ENCODE measurements around the gene ARHGAP26.

Gene ARHGAP26

GRCh38 chr5:142772446-142773293, 2.5 kb downstream of the ARHGAP26 start:
- H3K27ac ChIP-seq (ENCODE audit: low read length, poor library complexity, severe bottlenecking), result no peak overlapping the region
- 94% methylated on average over 2 of the region's 6 CpGs for WGBS

GRCh38 chr5:142777099-142777498, 6.9 kb downstream of the ARHGAP26 start:
- no peak overlapping the region for H3K27ac ChIP-seq (ENCODE audit: low read length, poor library complexity, severe bottlenecking)
- no peak overlapping the region for H2BK120ac ChIP-seq (ENCODE audit: low read depth, low read length)
- H3K9ac ChIP-seq (ENCODE audit: low read length), result no peak overlapping the region
- no peak overlapping the region for H4K8ac ChIP-seq (ENCODE audit: low read length)
- no peak overlapping the region for H2BK12ac ChIP-seq (ENCODE audit: low read length in 2 of 2)
- no peak overlapping the region for H2AFZ ChIP-seq (ENCODE audit: low read depth, low read length)
- H3K4me1 ChIP-seq (ENCODE audit: control insufficient read depth, insufficient read depth, low read depth, low read length), result peaks cover 10% of the 10 kb centered on the region
- no peaks in the 10 kb centered on the region for H3K36me3 ChIP-seq (ENCODE audit: control insufficient read depth in 1 of 2, insufficient read depth in 2 of 2, low read depth in 1 of 2, low read length in 2 of 2)
- 93% methylated on average over 2 of the region's 2 CpGs for WGBS
- H3K4me3 ChIP-seq (ENCODE audit: insufficient read depth in 1 of 2, low read depth in 1 of 2, low read length in 2 of 2), result no peak overlapping the region
- H4K91ac ChIP-seq (ENCODE audit: low read length), result no peak overlapping the region
- H2BK15ac ChIP-seq (ENCODE audit: low read depth, poor library complexity, severe bottlenecking), result no peak overlapping the region
- no peak for DNase-seq
- H2BK5ac ChIP-seq (ENCODE audit: low read depth, low read length, poor library complexity, severe bottlenecking), result no peak overlapping the region
- H2AK5ac ChIP-seq (ENCODE audit: low read length, severe bottlenecking), result no peak overlapping the region
- no peaks in the 10 kb centered on the region for H3K27me3 ChIP-seq (ENCODE audit: control insufficient read depth in 1 of 2, insufficient read depth in 1 of 2, low read length in 2 of 2)
- no peak overlapping the region for H3K23ac ChIP-seq (ENCODE audit: low read length in 2 of 2)
- no peak overlapping the region for H3K18ac ChIP-seq (ENCODE audit: low read depth in 1 of 2, low read length in 2 of 2)
- no peak overlapping the region for H3K14ac ChIP-seq (ENCODE audit: low read length in 2 of 2)
- no peak overlapping the region for H3K4me2 ChIP-seq (ENCODE audit: low read length, poor library complexity, severe bottlenecking)
- H3K79me1 ChIP-seq (replicated peaks; ENCODE audit: low read length, poor library complexity, severe bottlenecking), result peaks cover 33% of the 10 kb centered on the region
- H3K4ac ChIP-seq (ENCODE audit: low read depth in 1 of 2, low read length in 2 of 2), result no peak overlapping the region
- H3K9me3 ChIP-seq (ENCODE audit: control insufficient read depth, low read length), result no peaks in the 10 kb centered on the region

More at GRCh38 chr5:142772446-142773293, 2.5 kb downstream of the ARHGAP26 start:
- H3K36me3 ChIP-seq (ENCODE audit: control insufficient read depth in 1 of 2, insufficient read depth in 2 of 2, low read depth in 1 of 2, low read length in 2 of 2), result no peaks in the 10 kb centered on the region
- no peaks in the 10 kb centered on the region for H3K27me3 ChIP-seq (ENCODE audit: control insufficient read depth in 1 of 2, insufficient read depth in 1 of 2, low read length in 2 of 2)
- peaks cover 8% of the 10 kb centered on the region for H3K4me1 ChIP-seq (ENCODE audit: control insufficient read depth, insufficient read depth, low read depth, low read length)
- no peak overlapping the region for H4K91ac ChIP-seq (ENCODE audit: low read length)
- no peak overlapping the region for H3K4me2 ChIP-seq (ENCODE audit: low read length, poor library complexity, severe bottlenecking)
- H2BK120ac ChIP-seq (ENCODE audit: low read depth, low read length), result no peak overlapping the region
- no peak overlapping the region for H2BK12ac ChIP-seq (ENCODE audit: low read length in 2 of 2)
- DNase-seq, result no peak
- no peaks in the 10 kb centered on the region for H3K9me3 ChIP-seq (ENCODE audit: control insufficient read depth, low read length)
- no peak overlapping the region for H2AFZ ChIP-seq (ENCODE audit: low read depth, low read length)
- H2AK5ac ChIP-seq (ENCODE audit: low read length, severe bottlenecking), result no peak overlapping the region
- H3K4me3 ChIP-seq (ENCODE audit: insufficient read depth in 1 of 2, low read depth in 1 of 2, low read length in 2 of 2), result no peak overlapping the region
- no peak overlapping the region for H4K8ac ChIP-seq (ENCODE audit: low read length)
- no peak overlapping the region for H3K18ac ChIP-seq (ENCODE audit: low read depth in 1 of 2, low read length in 2 of 2)
- H3K79me1 ChIP-seq (replicated peaks; ENCODE audit: low read length, poor library complexity, severe bottlenecking), result peaks cover 28% of the 10 kb centered on the region
- H3K9ac ChIP-seq (ENCODE audit: low read length), result no peak overlapping the region
- no peak overlapping the region for H2BK15ac ChIP-seq (ENCODE audit: low read depth, poor library complexity, severe bottlenecking)
- no peak overlapping the region for H2BK5ac ChIP-seq (ENCODE audit: low read depth, low read length, poor library complexity, severe bottlenecking)
- no peak overlapping the region for H3K23ac ChIP-seq (ENCODE audit: low read length in 2 of 2)
- H3K14ac ChIP-seq (ENCODE audit: low read length in 2 of 2), result no peak overlapping the region
- H3K4ac ChIP-seq (ENCODE audit: low read depth in 1 of 2, low read length in 2 of 2), result no peak overlapping the region

- H3K14ac ChIP-seq (ENCODE audit: low read length in 2 of 2), result no peak overlapping the region
- H3K18ac ChIP-seq (ENCODE audit: low read depth in 1 of 2, low read length in 2 of 2), result no peak overlapping the region
- H2BK15ac ChIP-seq (ENCODE audit: low read depth, poor library complexity, severe bottlenecking), result no peak overlapping the region
These were observed 7.7 kb downstream of the ARHGAP26 start for GRCh38 chr5:142777850-142778249.

GRCh38 chr5:142779163-142779840, 9.1 kb downstream of the ARHGAP26 start:
- H2BK120ac ChIP-seq (ENCODE audit: low read depth, low read length), result no peak overlapping the region
- H4K8ac ChIP-seq (ENCODE audit: low read length), result no peak overlapping the region
- no peak overlapping the region for H3K23ac ChIP-seq (ENCODE audit: low read length in 2 of 2)
- no peak overlapping the region for H3K4me3 ChIP-seq (ENCODE audit: insufficient read depth in 1 of 2, low read depth in 1 of 2, low read length in 2 of 2)
- no peak overlapping the region for H2BK12ac ChIP-seq (ENCODE audit: low read length in 2 of 2)
- no peak overlapping the region for H2AK5ac ChIP-seq (ENCODE audit: low read length, severe bottlenecking)
- no peak overlapping the region for H3K18ac ChIP-seq (ENCODE audit: low read depth in 1 of 2, low read length in 2 of 2)
- no peak overlapping the region for H3K14ac ChIP-seq (ENCODE audit: low read length in 2 of 2)
- H3K4me1 ChIP-seq (ENCODE audit: control insufficient read depth, insufficient read depth, low read depth, low read length), result peaks cover 20% of the 10 kb centered on the region
- H3K79me1 ChIP-seq (replicated peaks; ENCODE audit: low read length, poor library complexity, severe bottlenecking), result peaks cover 28% of the 10 kb centered on the region
- no peaks in the 10 kb centered on the region for H3K36me3 ChIP-seq (ENCODE audit: control insufficient read depth in 1 of 2, insufficient read depth in 2 of 2, low read depth in 1 of 2, low read length in 2 of 2)
- H2BK5ac ChIP-seq (ENCODE audit: low read depth, low read length, poor library complexity, severe bottlenecking), result no peak overlapping the region
- H2BK15ac ChIP-seq (ENCODE audit: low read depth, poor library complexity, severe bottlenecking), result no peak overlapping the region
- DNase-seq, result peak; percentile 33
- H3K4me2 ChIP-seq (ENCODE audit: low read length, poor library complexity, severe bottlenecking), result no peak overlapping the region
- no peak overlapping the region for H3K27ac ChIP-seq (ENCODE audit: low read length, poor library complexity, severe bottlenecking)
- no peaks in the 10 kb centered on the region for H3K9me3 ChIP-seq (ENCODE audit: control insufficient read depth, low read length)
- no peak overlapping the region for H3K9ac ChIP-seq (ENCODE audit: low read length)
- H3K4ac ChIP-seq (ENCODE audit: low read depth in 1 of 2, low read length in 2 of 2), result no peak overlapping the region
- no peaks in the 10 kb centered on the region for H3K27me3 ChIP-seq (ENCODE audit: control insufficient read depth in 1 of 2, insufficient read depth in 1 of 2, low read length in 2 of 2)
- no peak overlapping the region for H2AFZ ChIP-seq (ENCODE audit: low read depth, low read length)
- WGBS, result 44% methylated on average over 2 of the region's 4 CpGs
- no peak overlapping the region for H4K91ac ChIP-seq (ENCODE audit: low read length)

More at GRCh38 chr5:142777850-142778249, 7.7 kb downstream of the ARHGAP26 start:
- H2AFZ ChIP-seq (ENCODE audit: low read depth, low read length), result no peak overlapping the region
- H3K79me1 ChIP-seq (replicated peaks; ENCODE audit: low read length, poor library complexity, severe bottlenecking), result peaks cover 32% of the 10 kb centered on the region
- no peak overlapping the region for H2BK120ac ChIP-seq (ENCODE audit: low read depth, low read length)
- H2AK5ac ChIP-seq (ENCODE audit: low read length, severe bottlenecking), result no peak overlapping the region
- H2BK5ac ChIP-seq (ENCODE audit: low read depth, low read length, poor library complexity, severe bottlenecking), result no peak overlapping the region
- H3K9me3 ChIP-seq (ENCODE audit: control insufficient read depth, low read length), result no peaks in the 10 kb centered on the region
- H3K4ac ChIP-seq (ENCODE audit: low read depth in 1 of 2, low read length in 2 of 2), result no peak overlapping the region
- H3K4me2 ChIP-seq (ENCODE audit: low read length, poor library complexity, severe bottlenecking), result no peak overlapping the region
- no peaks in the 10 kb centered on the region for H3K36me3 ChIP-seq (ENCODE audit: control insufficient read depth in 1 of 2, insufficient read depth in 2 of 2, low read depth in 1 of 2, low read length in 2 of 2)
- no peak overlapping the region for H4K8ac ChIP-seq (ENCODE audit: low read length)
- H3K23ac ChIP-seq (ENCODE audit: low read length in 2 of 2), result no peak overlapping the region
- 90% methylated on average over 3 of the region's 3 CpGs for WGBS
- H3K4me1 ChIP-seq (ENCODE audit: control insufficient read depth, insufficient read depth, low read depth, low read length), result peaks cover 8% of the 10 kb centered on the region
- no peaks in the 10 kb centered on the region for H3K27me3 ChIP-seq (ENCODE audit: control insufficient read depth in 1 of 2, insufficient read depth in 1 of 2, low read length in 2 of 2)
- DNase-seq, result no peak
- no peak overlapping the region for H3K4me3 ChIP-seq (ENCODE audit: insufficient read depth in 1 of 2, low read depth in 1 of 2, low read length in 2 of 2)
- no peak overlapping the region for H4K91ac ChIP-seq (ENCODE audit: low read length)
- no peak overlapping the region for H3K27ac ChIP-seq (ENCODE audit: low read length, poor library complexity, severe bottlenecking)
- H3K9ac ChIP-seq (ENCODE audit: low read length), result no peak overlapping the region
- no peak overlapping the region for H2BK12ac ChIP-seq (ENCODE audit: low read length in 2 of 2)
